K562 (cell line): Measurements from ENCODE around the gene TICAM1. TPM values are rescaled to one million over a fixed set of nuclear protein-coding genes. Genes with fewer than 3 reads are reported as not detected.

ENCODE experiments used
- ATAC-seq: fragments of 200-7000 bp; cut with Tn5 transposase; 3 replicates; pipeline ENCODE4 v1.9.1; 2020; ENCODE audit warnings: moderate library complexity
- BruUV-seq: library from RNA; stranded (reverse); fragments of 400-500 nt; replicated peaks from 2 replicates; lab custom pipeline; 2021; lab: Mats Ljungman, UMichigan
- CTCF ChIA-PET: fragments of 300-600 bp; formaldehyde crosslinking; extraction: SDS; loops from one replicate; lab custom pipeline; 2021; ENCODE audit warnings: low intra/inter-chr PET ratio; lab: Yijun Ruan, JAX
- POLR2A ChIA-PET: fragments of 300-600, 350-650 bp; sonication (Branson Sonifier 250); formaldehyde crosslinking; extraction: SDS; loops from one replicate; lab custom pipeline; 2021; ENCODE audit warnings: antibody characterized with exemption, inconsistent platforms; lab: Yijun Ruan, JAX
- DNase-seq, 4 experiments: peaks; one replicate each; pipeline versions ENCODE4 v3.0.0 to v3.0.0-alpha.2; 2011 to 2018; ENCODE audit warnings: low spot score in 3 of 4, mixed read lengths in 3 of 4; ENCODE audit errors: extremely low read depth in 1 of 4
- FAIRE-seq: peaks from 2 replicates; lab custom pipeline; 2011; peaks lifted over from hg19 to GRCh38; lab: Jason Lieb, UNC
- H2AFZ ChIP-seq: 2 replicates; pipeline ENCODE4 v1.6.0; 2011; ENCODE audit warnings: low read depth, low read length, control low read depth, inconsistent platforms
- H3K27ac ChIP-seq: fragments of 200-600 bp; 3 replicates; pipeline ENCODE4 v1.8.0; 2011; ENCODE audit warnings: low read depth, mild to moderate bottlenecking, control low read depth, inconsistent platforms, low read length, moderate library complexity, mixed read lengths; ENCODE audit errors: extremely low read depth
- H3K27me3 ChIP-seq, 2 experiments: fragments of 300-600 bp in 1 of 2; 2 replicates in 1 of 2; 3 replicates in 1 of 2; pipeline versions ENCODE4 v1.6.0 to v1.8.0; 2011; ENCODE audit warnings: inconsistent platforms in 2 of 2, low read length in 2 of 2, mild to moderate bottlenecking in 1 of 2, mixed read lengths in 1 of 2, moderate library complexity in 1 of 2; ENCODE audit not compliant: control insufficient read depth in 2 of 2, insufficient read depth in 2 of 2
- H3K36me3 ChIP-seq: fragments of 300-600 bp; 3 replicates; pipeline ENCODE4 v1.8.0; 2011; ENCODE audit warnings: mild to moderate bottlenecking, low read length, inconsistent platforms; ENCODE audit not compliant: control insufficient read depth, insufficient read depth
- H3K4me1 ChIP-seq, 2 experiments: fragments of 200-600 bp in 1 of 2; replicated peaks in 1 of 2; 2 replicates in 1 of 2; 3 replicates in 1 of 2; pipeline versions ENCODE4 v1.5.1 to v1.8.0; 2011; ENCODE audit warnings: inconsistent platforms in 2 of 2, low read length in 2 of 2, mild to moderate bottlenecking in 1 of 2, mixed read lengths in 1 of 2, moderate library complexity in 1 of 2; ENCODE audit not compliant: control insufficient read depth in 2 of 2, insufficient read depth in 2 of 2
- H3K4me2 ChIP-seq: 2 replicates; pipeline ENCODE4 v1.6.1; 2011; ENCODE audit warnings: low read length, control low read depth, inconsistent platforms, mixed read lengths; ENCODE audit not compliant: insufficient read depth
- H3K4me3 ChIP-seq: fragments of 200-600 bp; sonication (generic), shearing (Covaris generic); 2 replicates; pipeline ENCODE4 v1.5.1; 2016; ENCODE audit warnings: control low read depth, inconsistent platforms
- H3K79me2 ChIP-seq: fragments of 200-600 bp; 3 replicates; pipeline ENCODE4 v1.8.0; 2011; ENCODE audit warnings: low read length, inconsistent platforms; ENCODE audit not compliant: control insufficient read depth, insufficient read depth
- H3K9ac ChIP-seq, 2 experiments: 2 replicates each; pipeline versions ENCODE4 v1.6.0 to v1.6.1; 2011; ENCODE audit warnings: low read depth in 2 of 2, low read length in 2 of 2, control low read depth in 1 of 2, inconsistent platforms in 1 of 2, mild to moderate bottlenecking in 1 of 2, mixed read lengths in 1 of 2; ENCODE audit not compliant: insufficient read depth in 1 of 2
- H3K9me1 ChIP-seq: one replicate; pipeline ENCODE4 v1.6.0; 2011; ENCODE audit warnings: inconsistent platforms, mild to moderate bottlenecking, low read length, moderate library complexity; ENCODE audit not compliant: control insufficient read depth, insufficient read depth
- H3K9me3 ChIP-seq: replicated peaks from 2 replicates; pipeline ENCODE4 v1.5.1; 2011; ENCODE audit warnings: low read depth, low read length, inconsistent platforms; ENCODE audit not compliant: control insufficient read depth, insufficient read depth
- H4K20me1 ChIP-seq: replicated peaks from 2 replicates; pipeline ENCODE4 v1.6.1; 2011; ENCODE audit warnings: low read length, inconsistent platforms, mixed read lengths; ENCODE audit not compliant: control insufficient read depth, insufficient read depth
- SRSF3 ChIP-seq: fragments of 200-400 bp; formaldehyde crosslinking; IDR thresholded peaks from 2 replicates; pipeline ENCODE4 v1.6.1; 2016; ENCODE audit warnings: mild to moderate bottlenecking, low read length, moderate library complexity; ENCODE audit not compliant: insufficient read depth
- ZBTB7A ChIP-seq: IDR thresholded peaks from 2 replicates; pipeline ENCODE4 v1.6.1; 2011; ENCODE audit warnings: low read depth, mild to moderate bottlenecking, low read length, moderate library complexity, borderline replicate concordance; ENCODE audit not compliant: control insufficient read depth
- WGBS: fragments of 100-300 bp; shearing (Covaris generic); methylation state at CpG from one replicate; pipeline ENCODE4 v1.1.6; 2016; ENCODE audit warnings: low coverage, mixed read lengths; ENCODE audit not compliant: insufficient coverage; ENCODE audit errors: missing lambda C conversion rate; 5-methylcytosine and 5-hydroxymethylcytosine counted together
- in situ Hi-C: fragments of 300-500 bp; cut with MboI; formaldehyde crosslinking; loops from 4 replicates; pipeline ENCODE4 v1.15.0; 2018; ENCODE audit warnings: inconsistent platforms, mixed read lengths
- intact Hi-C: fragments of 100-400 bp; cut with micrococcal nuclease; formaldehyde crosslinking; loops from 2 replicates; pipeline ENCODE4 v1.14.2; 2022
- polyA plus RNA-seq, 8 experiments: library from polyadenylated mRNA; depleted of rRNA in 4 of 8; stranded (reverse) in 5 of 8; unstranded in 3 of 8; fragments of >200 nt; fragmentation: Nextera tagmentation in 2 of 8; fragmentation: Illumina TruSeq in 1 of 8; extraction: Ambion mirVana in 2 of 8; extraction: Trizol in 1 of 8; gene quantifications; 2 replicates each; pipeline versions ENCODE4 v1.2.1 to v1.2.3, GENCODE V29; 2011 to 2014; ENCODE audit warnings: inconsistent platforms in 1 of 8, missing spikeins in 1 of 8
- total RNA-seq, 7 experiments: library from RNA; depleted of rRNA in 6 of 7; stranded (reverse); fragments of >200 nt in 6 of 7; fragmentation: Illumina TruSeq in 2 of 7; extraction: Trizol in 2 of 7; gene quantifications; 2 replicates each; pipeline versions ENCODE4 v1.2.1 to v1.2.3, GENCODE V29; 2011 to 2021; ENCODE audit warnings: low replicate concordance in 1 of 7
- TF ChIP-seq, protein P1 (sequence below): sonication (generic); formaldehyde crosslinking; IDR thresholded peaks from 2 replicates; pipeline ENCODE4 v1.8.1; 2023; ENCODE audit warnings: mild to moderate bottlenecking, missing genetic modification reagents

TICAM1 gene
- total and polyA plus RNA-seq, 9 of the 15 experiments (the other 6 are each of a cell fraction or from before 2014, with no cell fraction given) = 0.07 to 11.6 (median 1.5) TPM

- Histone ChIP-seq H3K27ac (no peak overlapping the region), H3K79me2 (no peaks in the 10 kb centered on the region), H3K4me2 (no peak overlapping the region), H3K36me3 (no peaks in the 10 kb centered on the region), H4K20me1 (no peaks in the 10 kb centered on the region), H2AFZ (no peak overlapping the region), H3K4me1 (peaks cover 0 to 18% of the 10 kb centered on the region in 2 experiments; a peak in 2 of 5 replicates), H3K9ac (peak overlapping the region in 1 of 2 experiments; percentile 36; a peak in 1 of 4 replicates), H3K27me3 (no peaks in the 10 kb centered on the region), H3K9me3 (no peaks in the 10 kb centered on the region), H3K4me3 (no peak overlapping the region), H3K9me1 (no peaks in the 10 kb centered on the region)
- no TSS peak for BruUV-seq
- TF ChIP-seq, protein P1, sequence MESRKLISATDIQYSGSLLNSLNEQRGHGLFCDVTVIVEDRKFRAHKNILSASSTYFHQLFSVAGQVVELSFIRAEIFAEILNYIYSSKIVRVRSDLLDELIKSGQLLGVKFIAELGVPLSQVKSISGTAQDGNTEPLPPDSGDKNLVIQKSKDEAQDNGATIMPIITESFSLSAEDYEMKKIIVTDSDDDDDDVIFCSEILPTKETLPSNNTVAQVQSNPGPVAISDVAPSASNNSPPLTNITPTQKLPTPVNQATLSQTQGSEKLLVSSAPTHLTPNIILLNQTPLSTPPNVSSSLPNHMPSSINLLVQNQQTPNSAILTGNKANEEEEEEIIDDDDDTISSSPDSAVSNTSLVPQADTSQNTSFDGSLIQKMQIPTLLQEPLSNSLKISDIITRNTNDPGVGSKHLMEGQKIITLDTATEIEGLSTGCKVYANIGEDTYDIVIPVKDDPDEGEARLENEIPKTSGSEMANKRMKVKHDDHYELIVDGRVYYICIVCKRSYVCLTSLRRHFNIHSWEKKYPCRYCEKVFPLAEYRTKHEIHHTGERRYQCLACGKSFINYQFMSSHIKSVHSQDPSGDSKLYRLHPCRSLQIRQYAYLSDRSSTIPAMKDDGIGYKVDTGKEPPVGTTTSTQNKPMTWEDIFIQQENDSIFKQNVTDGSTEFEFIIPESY (CRISPR knock-in tag) = peak; percentile 56; the same call in 1 of the 2 replicates
- TF ChIP-seq ZBTB7A (0 out of 2 replicates have a peak, but pooled peaks have one; percentile 17), SRSF3 (no peak)
- in situ Hi-C loops (no loop called here), intact Hi-C loops (no loop called here)
- CTCF ChIA-PET = interaction anchor here (0.7 kb wide), 1 partner anchor 12 kb away, joined by 3 read pairs; no protein-coding TSS in a partner anchor
- 65% methylated on average over 23 of the region's 30 CpGs for WGBS
- POLR2A ChIA-PET = interaction anchor here (0.5 to 0.7 kb wide), 2 partner anchors 11 to 39 kb away, joined by 3 to 4 read pairs; partner anchors contain the start of gene PLIN3
- FAIRE-seq = no peak
- DNase-seq = peak in 1 of 4 experiments; percentile 5
- ATAC-seq = no peak
Measured at GRCh38 chr19:4877753-4878490, 46.4 kb upstream of the TICAM1 start.
